Activated B cell treated with CpG ODN at 0.5 μM for 24 hours (primary cell): ENCODE results near the gene FRY. TPM values are rescaled to one million over a fixed set of nuclear protein-coding genes. Genes with fewer than 3 reads are reported as not detected.

ENCODE experiments used
- ATAC-seq: fragments of 200-7000 bp; cut with Tn5 transposase; one replicate; pipeline ENCODE4 v1.10.0; 2021; ENCODE audit warnings: low read depth, mild to moderate bottlenecking, moderate library complexity
- CTCF ChIA-PET: fragments of 350-600 bp; sonication (Branson Sonifier 250); formaldehyde crosslinking; loops from one replicate; lab custom pipeline; 2021; ENCODE audit warnings: antibody characterized with exemption; lab: Charles Lee
- POLR2A ChIA-PET: fragments of 350-600 bp; sonication (Branson Sonifier 250); formaldehyde crosslinking; loops from one replicate; lab custom pipeline; 2021; ENCODE audit warnings: antibody characterized with exemption; lab: Charles Lee
- DNase-seq: peaks from one replicate; pipeline ENCODE4 v3.0.0; 2022
- H3K27ac Mint-ChIP-seq: one replicate; pipeline ENCODE4 v1.8.0; 2020; ENCODE audit warnings: mixed read lengths
- H3K27me3 Mint-ChIP-seq: one replicate; pipeline ENCODE4 v1.8.0; 2021; ENCODE audit warnings: mixed read lengths
- H3K36me3 Mint-ChIP-seq: one replicate; pipeline ENCODE4 v1.8.0; 2021; ENCODE audit warnings: low read depth, mixed read lengths
- H3K4me1 Mint-ChIP-seq: one replicate; pipeline ENCODE4 v1.8.0; 2021; ENCODE audit warnings: mixed read lengths
- H3K4me3 Mint-ChIP-seq: one replicate; pipeline ENCODE4 v1.8.0; 2020; ENCODE audit warnings: mild to moderate bottlenecking, mixed read lengths
- H3K9me3 Mint-ChIP-seq: one replicate; pipeline ENCODE4 v1.8.0; 2020; ENCODE audit warnings: mixed read lengths
- CTCF ChIP-seq: fragments of 200-600 bp; IDR thresholded peaks from one replicate; pipeline ENCODE4 v1.8.0; 2022; ENCODE audit warnings: antibody characterized with exemption, mild to moderate bottlenecking
- intact Hi-C: fragments of 100-400 bp; cut with micrococcal nuclease; formaldehyde crosslinking; loops from one replicate; pipeline ENCODE4 v1.15.1; 2024
- total RNA-seq: library from RNA; stranded (reverse); gene quantifications from 2 replicates; pipeline ENCODE4 v1.2.3, GENCODE V29; 2022

Gene FRY
- total RNA-seq, 1 donor from 2014 or later = 4.8 TPM

GRCh38 chr13:32170841-32171240 lies 139.3 kb downstream of the FRY start:
- intact Hi-C loops = no loop called here
- CTCF ChIA-PET = no interaction called here
- H3K27ac Mint-ChIP-seq = no peak overlapping the region
- no peak for ATAC-seq
- no peak for DNase-seq
- POLR2A ChIA-PET = no interaction called here
- H3K9me3 Mint-ChIP-seq = no peaks in the 10 kb centered on the region
- no peaks in the 10 kb centered on the region for H3K4me1 Mint-ChIP-seq
- TF ChIP-seq CTCF = no peak
- no peaks in the 10 kb centered on the region for H3K27me3 Mint-ChIP-seq
- no peaks in the 10 kb centered on the region for H3K36me3 Mint-ChIP-seq
- no peak overlapping the region for H3K4me3 Mint-ChIP-seq

GRCh38 chr13:32173881-32174280 lies 142.3 kb downstream of the FRY start:
- Mint-ChIP-seq H3K9me3 (no peaks in the 10 kb centered on the region), H3K4me1 (no peaks in the 10 kb centered on the region), H3K4me3 (no peak overlapping the region), H3K36me3 (no peaks in the 10 kb centered on the region), H3K27me3 (no peaks in the 10 kb centered on the region), H3K27ac (no peak overlapping the region)
- DNase-seq = no peak
- CTCF ChIA-PET = no interaction called here
- intact Hi-C loops = no loop called here
- TF ChIP-seq CTCF = no peak
- ATAC-seq = no peak
- POLR2A ChIA-PET = no interaction called here

- CTCF ChIA-PET = no interaction called here
- Mint-ChIP-seq H3K9me3 (no peaks in the 10 kb centered on the region), H3K27ac (no peak overlapping the region), H3K4me1 (no peaks in the 10 kb centered on the region), H3K36me3 (no peaks in the 10 kb centered on the region), H3K27me3 (no peaks in the 10 kb centered on the region), H3K4me3 (no peak overlapping the region)
- POLR2A ChIA-PET = no interaction called here
- TF ChIP-seq CTCF = no peak
- ATAC-seq (no peak), DNase-seq (no peak)
- intact Hi-C loops = no loop called here
Observed at GRCh38 chr13:32174366-32174765, 142.8 kb downstream of the FRY start.

- Mint-ChIP-seq H3K4me3 (no peak overlapping the region), H3K27ac (no peak overlapping the region), H3K9me3 (no peaks in the 10 kb centered on the region), H3K27me3 (no peaks in the 10 kb centered on the region), H3K4me1 (no peaks in the 10 kb centered on the region), H3K36me3 (no peaks in the 10 kb centered on the region)
- ChIA-PET POLR2A (no interaction called here), CTCF (interaction anchor here (2.2 kb wide), 1 partner anchor 10 kb away, joined by 9 read pairs; no protein-coding TSS in a partner anchor)
- intact Hi-C loops = no loop called here
- DNase-seq = no peak
- no peak for TF ChIP-seq CTCF
- ATAC-seq = no peak
Observed at GRCh38 chr13:32175307-32175706, 143.7 kb downstream of the FRY start.

- Mint-ChIP-seq H3K9me3 (no peaks in the 10 kb centered on the region), H3K36me3 (no peaks in the 10 kb centered on the region), H3K27me3 (no peaks in the 10 kb centered on the region), H3K4me1 (no peaks in the 10 kb centered on the region), H3K4me3 (no peak overlapping the region), H3K27ac (no peak overlapping the region)
- no peak for ATAC-seq
- no peak for TF ChIP-seq CTCF
- no peak for DNase-seq
- POLR2A ChIA-PET = no interaction called here
- CTCF ChIA-PET = interaction anchor here (2.2 kb wide), 1 partner anchor 10 kb away, joined by 9 read pairs; no protein-coding TSS in a partner anchor
- intact Hi-C loops = no loop called here
Observed at GRCh38 chr13:32175943-32176342, 144.4 kb downstream of the FRY start.
